Vagina (tissue), 2 donors: Measurements from ENCODE around the gene CSTA.

Experiments used
- CTCF ChIP-seq, 3 experiments: fragments of 450-650 bp in 2 of 3; fragments of 200-600 bp in 1 of 3; sonication (generic) in 1 of 3; IDR thresholded peaks; one replicate each; pipeline ENCODE4 v1.5.1; 2017 to 2019; ENCODE audit warnings: antibody characterized with exemption in 3 of 3, mild to moderate bottlenecking in 2 of 3, moderate library complexity in 2 of 3
- POLR2A ChIP-seq, 2 donors: fragments of 450-650 bp; IDR thresholded peaks; one replicate each; pipeline ENCODE4 v1.6.1; 2017; ENCODE audit warnings: antibody characterized with exemption in 2 of 2, mild to moderate bottlenecking in 2 of 2, moderate library complexity in 2 of 2
- POLR2AphosphoS5 ChIP-seq, 2 donors: sonication (generic); formaldehyde crosslinking; IDR thresholded peaks; one replicate each; pipeline ENCODE4 v1.9.0; 2017; ENCODE audit warnings: antibody characterized with exemption in 2 of 2, mild to moderate bottlenecking in 2 of 2, low read depth in 1 of 2; ENCODE audit not compliant: insufficient read depth in 1 of 2

GRCh38 chr3:122377975-122378374, 52.9 kb downstream of the CSTA start:
- TF ChIP-seq CTCF (IDR thresholded peaks at IDR 0.05) (no peak), POLR2A (IDR thresholded peaks at IDR 0.05) (no peak), POLR2AphosphoS5 (IDR thresholded peaks at IDR 0.05; ENCODE audit: insufficient read depth in 1 of 2, low read depth in 1 of 2) (no peak)
